Astrocyte of the hippocampus (primary cell): ENCODE data around the gene DCUN1D1.
A peak's percentile ranks its signal among the peaks of the same experiment; 100 is the strongest.
"Not testable (repeated sequence)": the region's sequence is repeated elsewhere in the genome, so short reads cannot be mapped to it uniquely, and the experiment has no call there.

Experiments used
- DNase-seq: peaks from one replicate; pipeline ENCODE4 v3.0.0; 2011; ENCODE audit warnings: low read depth, low spot score

The DCUN1D1 gene

DNA sequence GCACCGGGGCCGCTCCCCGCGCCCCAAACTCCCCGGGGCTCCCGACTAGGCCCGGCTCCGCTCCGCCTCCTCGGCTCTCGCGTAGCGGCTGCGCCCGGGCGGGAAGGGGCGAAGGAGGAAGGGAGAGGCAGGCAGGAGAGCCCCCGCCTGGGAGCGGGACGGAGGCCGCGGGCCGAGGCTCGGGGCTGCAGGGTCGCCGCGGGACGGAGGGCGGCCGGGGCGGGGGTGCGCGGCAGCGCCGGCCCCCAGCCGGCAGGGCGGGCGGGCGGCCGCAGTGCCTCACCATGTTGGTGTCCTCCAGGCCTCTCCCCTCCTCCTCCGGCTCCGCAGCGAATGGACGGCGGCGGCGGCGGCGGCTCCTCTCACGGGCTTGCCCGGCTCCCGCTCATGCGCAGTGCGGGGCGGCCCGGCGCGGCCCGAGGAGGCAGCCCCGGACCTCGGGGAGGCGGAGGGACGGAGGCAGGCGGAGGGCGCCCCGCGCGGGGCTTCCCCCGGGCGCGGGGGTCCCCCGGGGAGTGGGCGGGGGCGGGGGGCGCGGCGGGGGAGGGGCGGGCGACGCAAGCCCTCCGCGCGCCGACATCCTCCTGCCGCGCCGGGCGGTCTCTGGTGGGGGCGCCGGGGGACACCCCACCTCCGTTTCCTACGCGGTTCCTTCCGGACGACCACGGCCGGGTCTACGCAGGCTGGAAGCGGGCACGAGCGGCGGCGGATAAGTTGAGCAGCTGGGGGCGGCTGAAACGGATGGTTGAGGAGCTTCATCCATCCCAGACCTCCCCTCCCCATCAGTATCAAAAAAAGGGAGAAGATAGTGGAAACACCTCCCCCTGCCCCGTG lies at the start of gene DCUN1D1:
DCUN1D1 (minus strand) TSS at position 335 of the 834 bp plus-strand sequence; CDS start at position 286, 49 bp downstream.
- peak; percentile 97 for DNase-seq

DNA sequence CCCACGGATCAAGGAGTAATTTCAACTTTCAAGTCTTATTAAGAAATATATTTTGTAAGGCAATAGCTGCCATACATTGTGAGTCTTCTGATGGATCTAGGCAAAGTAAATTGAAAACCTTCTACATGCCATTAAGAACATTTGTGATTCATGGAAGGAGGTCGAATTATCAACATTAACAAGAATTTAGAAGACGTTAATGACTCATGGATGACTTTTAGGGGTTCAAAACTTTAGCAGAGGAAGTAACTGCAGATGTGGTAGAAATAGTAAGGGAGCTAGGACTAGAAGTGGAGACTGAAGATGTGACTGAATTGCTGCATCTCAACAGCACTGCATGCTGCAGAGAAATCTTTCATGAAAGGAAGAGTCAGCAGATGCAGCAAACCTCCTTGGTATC lies 48.1 kb upstream of the DCUN1D1 start:
- DNase-seq, result no peak

DNA sequence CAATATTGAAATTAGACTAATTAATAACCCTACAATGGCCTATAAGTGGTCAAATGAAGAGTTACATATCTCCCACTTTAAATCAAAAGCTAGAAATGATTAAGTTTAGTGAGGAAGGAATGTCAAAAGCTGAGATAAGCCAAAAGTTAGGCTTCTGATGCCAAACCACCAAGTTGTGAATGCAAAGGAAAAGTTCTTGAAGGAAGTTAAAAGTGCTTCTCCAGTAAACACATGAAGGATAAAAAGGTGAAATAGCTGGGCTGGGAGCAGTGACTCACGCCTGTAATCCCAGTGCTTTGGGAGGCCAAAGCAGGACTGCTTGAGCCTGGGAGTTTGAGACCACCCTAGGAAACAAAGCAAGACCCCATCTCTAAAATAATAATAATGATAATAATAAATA lies 46.9 kb upstream of the DCUN1D1 start:
- peak; percentile 56 for DNase-seq

DNA sequence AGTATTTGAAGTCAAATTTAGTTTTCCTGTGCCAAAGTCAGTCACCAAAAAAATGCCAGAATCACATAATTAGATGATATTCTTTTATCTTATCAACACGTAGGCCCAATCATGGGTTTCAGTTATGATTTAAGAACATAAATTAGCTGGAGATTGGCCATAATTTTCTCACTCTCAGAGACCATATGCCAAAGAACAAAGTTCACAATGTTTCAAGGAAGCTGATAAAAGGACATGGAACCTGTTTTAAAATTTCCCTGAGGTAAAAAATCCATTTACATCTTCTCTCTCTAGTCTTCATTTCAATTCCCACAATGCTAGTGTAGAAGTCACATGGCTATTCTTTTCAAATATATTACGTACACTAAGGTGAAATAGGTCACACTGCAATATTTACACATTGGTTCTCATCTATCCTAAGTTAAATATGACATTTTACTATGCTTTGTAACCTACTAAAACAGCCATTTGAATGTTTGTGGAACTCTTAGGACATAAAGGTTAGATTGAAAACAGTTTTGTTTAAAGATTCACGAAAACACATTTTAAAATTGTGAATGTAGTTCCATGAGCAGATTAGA lies 42.7 kb upstream of the DCUN1D1 start:
- no peak for DNase-seq

DNA sequence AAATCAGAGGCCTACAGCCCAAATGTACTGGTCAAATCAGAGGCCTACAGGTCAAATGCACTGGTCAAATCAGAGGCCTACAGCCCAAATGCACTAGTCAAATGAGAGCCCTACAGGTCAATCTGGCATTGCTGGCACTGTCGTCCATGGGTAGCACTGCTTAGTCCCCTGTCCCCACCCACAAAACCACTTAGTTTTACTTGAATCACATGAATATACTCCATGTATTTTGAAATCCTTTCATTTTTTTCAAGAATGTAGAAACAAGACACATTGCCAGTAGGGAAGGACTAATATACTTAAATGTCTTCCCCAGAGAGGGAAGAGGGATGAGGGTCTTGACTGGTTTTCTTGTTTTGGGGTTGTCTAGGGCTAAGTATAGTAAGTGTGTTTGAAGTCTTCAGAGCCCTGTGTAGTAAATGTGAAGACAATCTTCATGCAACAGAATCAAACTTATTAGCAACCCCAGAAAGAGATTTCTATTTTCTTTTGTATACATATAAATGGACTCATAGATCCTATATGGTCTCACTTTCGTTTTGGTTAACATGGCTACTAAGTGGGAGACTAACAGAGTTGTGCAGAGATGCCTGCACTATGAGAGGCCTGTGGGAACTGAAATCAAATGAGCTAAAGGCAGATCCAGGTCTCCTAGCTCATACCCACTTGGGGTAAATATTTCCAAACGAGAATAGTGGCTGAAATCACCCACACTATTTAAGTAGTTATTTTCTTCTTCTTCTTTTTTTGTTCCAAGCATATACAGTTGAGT lies 38.3 kb upstream of the DCUN1D1 start:
- DNase-seq, result no peak

DNA sequence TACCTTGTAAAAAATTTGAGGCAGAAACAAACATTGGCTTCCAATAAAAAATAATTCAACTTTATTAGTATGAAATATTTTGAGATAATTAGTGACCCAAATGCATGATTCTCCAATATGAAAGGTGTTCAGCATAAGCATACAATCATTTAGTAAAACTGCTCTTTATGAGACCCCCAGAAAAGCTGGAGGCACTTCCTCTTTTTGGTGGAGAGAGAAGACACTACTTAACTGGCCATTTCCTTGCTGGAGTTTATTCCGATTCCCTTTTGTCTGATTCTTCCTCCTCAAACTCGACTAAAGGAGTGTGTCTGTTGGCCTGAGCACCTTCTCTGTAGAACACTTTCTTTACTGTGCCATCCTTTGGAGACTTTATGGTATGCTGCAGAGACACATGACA lies 34.8 kb upstream of the DCUN1D1 start:
- DNase-seq, result no peak

DNA sequence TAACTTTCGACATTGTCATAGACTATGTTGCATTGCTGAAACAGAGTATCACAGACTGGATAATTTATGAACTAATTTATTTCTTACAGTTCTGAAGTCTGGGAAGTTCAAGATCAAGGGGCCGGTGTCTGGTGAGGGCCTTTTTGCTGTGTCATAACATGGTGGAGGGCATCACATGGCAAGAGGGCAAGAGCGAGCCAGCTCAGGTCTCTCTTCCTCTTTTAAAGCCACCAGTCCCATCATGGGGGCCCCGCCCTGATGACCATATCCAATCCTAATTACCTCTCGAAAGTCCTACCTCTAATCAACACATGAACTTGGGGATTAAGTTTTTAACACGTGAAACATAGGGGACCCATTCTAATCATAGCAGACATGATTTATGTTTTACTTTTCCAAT lies 33.5 kb upstream of the DCUN1D1 start:
- DNase-seq, result no peak

DNA sequence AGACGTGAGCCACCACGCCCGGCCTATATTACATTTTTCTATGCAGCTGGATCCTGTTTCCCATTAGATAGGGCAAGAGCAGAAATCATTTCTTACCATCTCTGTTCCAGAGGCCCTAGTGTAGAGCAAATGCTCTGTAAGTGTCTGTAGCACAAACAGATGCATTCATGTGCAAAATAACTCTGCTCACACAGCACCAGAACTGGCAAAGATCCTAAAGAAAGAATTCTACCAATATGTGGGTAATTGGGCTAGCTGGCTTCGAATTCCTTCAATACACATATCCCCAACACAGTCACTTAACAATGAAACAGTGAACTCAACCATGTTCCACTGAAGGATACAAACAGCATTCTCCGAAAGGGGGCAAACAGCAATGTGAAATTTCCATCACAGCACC lies 32.7 kb upstream of the DCUN1D1 start:
- DNase-seq, result peak; percentile 28

DNA sequence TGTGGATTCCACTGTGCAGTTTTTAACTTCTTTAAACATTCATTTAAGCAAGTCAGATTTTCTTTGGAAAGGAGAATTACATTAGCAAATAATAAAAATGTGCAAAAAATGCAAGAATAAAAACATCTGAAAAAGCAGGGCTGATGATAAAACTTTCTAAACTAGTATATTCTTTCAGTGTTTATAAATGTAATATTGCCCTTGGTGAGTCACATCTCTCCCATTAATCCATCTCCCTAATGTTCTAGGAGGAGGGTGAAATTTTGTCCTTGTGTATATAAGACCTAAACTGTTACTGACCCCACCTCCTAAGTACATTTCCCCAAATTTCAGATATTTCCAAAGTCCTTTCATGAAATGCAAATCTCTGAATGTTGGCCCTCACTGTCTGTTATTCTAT lies 28.5 kb upstream of the DCUN1D1 start:
- no peak for DNase-seq

DNA sequence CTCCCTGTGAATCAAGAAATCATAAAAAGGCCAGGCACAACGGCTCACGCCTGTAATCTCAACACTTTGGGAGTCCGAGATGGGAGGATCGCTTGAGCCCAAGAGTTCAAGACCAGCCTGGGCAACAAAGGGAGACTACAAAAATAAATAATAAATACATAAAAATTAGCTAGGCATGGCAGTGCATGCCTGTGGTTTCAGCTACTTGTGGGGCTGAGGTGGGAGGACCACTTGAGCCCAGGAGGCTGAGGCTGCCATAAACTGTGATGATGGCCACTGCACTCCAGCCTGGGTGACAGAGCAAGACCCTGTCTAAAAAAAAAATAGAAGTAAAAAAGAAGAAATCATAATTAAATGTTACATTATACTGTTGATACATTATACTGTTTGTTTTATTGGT lies 28.0 kb upstream of the DCUN1D1 start:
- no peak for DNase-seq

DNA sequence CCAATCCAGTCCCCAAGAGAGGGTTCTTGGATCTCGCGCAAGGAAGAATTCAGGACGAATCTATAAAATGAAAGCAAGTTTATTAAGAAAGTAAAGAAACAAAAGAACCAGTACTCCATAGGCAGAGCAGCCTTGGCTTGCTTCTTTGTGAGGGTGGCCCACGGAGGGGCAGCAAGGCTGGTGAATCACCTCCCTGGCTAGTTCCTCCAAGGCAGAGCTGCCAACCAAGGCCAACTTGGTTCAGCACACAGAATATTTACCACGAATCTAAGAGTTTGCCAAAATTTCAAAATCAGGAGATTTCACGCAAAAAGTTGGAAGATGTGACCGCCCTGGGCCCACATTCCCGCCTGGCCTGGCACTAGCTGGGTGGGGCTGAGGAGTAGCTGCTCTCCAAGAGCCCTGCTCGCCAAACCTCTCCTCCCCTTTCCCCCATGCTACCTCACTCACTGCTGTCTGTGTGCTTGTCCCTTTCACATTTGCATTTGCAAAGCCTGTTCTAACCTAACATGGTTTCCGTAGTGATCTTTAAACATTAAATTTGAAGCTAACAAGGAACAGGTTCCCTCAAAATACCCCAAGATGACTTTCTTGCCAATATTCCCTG lies 26.2 kb upstream of the DCUN1D1 start:
- DNase-seq, result peak; percentile 42

DNA sequence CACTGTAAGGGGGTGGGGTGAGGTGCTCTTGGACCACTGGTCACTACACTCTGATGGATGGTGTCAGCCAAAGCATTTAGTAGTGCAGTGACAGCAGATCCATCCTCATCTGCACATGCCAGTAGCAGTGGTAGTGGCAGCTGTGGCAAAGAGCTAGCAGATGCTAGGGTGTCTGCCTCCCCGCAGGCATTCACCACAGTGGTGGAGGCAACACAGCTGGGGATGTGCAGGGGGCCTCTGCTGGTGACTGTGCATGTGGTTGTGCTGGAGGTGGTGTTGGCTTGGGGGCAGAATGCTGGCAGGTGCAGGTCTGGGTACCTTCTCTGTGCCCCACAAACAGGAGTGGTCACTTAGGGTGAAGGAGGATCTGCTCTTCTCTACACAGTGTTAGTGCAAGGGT lies 19.4 kb upstream of the DCUN1D1 start:
- no peak for DNase-seq

DNA sequence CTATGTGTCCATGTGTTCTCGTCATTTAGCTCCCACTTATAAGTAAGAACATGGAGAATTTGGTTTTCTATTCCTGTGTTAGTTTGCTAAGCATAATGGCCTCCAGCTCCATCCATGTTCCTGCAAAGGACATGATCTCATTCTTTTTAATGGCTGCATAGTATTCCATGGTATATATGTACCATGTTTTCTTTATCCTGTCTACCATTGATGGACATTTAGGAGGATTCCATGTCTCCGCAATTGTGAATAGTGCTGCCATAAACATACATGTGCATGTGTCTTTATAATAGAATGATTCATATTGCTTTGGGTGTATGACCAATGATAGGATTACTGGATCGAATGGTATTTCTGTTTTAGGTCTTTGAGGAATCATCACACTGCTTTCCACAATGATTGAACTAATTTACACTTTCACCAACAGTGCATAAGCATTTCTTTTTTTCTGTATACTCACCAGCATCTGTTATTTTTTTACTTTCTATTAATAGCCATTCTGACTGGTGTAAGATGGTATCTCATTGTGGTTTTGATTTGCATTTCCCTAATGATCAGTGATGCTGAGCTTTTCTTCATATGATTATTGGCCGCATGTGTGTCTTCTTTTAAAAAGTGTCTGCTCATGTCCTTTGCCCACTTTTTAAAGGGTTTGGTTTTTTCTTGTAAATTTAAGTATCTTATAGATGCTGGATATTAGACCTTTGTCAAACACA lies 13.3 kb upstream of the DCUN1D1 start:
- DNase-seq, result not testable (repeated sequence)

DNA sequence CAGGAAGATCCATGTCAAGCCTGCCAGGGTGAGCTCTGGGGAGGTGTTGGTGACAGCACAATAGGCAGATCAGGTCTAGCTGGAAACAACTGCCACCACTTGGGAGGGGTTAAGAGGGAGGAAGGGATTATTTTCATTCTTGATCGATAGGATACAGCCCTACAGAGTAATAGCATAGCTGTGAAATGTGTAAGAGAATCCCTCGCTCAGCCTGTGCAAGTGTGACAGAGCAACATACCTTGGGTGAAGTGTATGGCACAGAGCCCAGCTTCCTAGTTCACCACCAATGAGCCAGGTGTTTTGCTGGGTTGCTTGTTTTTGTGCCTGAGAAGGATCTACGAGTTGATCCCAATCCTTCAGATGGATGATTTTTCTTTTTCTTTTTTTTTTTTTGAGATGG lies 9.2 kb upstream of the DCUN1D1 start:
- DNase-seq, result peak; percentile 25

DNA sequence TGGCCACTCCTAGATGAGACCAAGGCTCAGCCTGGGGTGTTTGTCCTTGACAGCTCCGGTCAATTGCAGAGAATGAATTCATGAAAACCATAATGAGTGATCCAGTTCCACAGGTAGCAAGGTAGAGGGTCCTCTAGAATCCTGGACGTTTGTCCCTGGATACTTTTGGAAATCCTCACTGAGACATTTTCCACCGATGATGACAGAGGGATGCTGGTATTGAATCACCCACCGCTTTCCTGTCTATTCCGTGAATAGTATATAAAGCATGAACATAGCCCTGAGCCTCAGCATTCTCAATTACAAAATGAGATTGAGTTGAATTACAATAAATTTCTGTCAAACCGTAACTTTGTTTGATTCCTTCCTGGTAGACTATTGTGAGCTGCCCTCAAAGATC lies 5.7 kb upstream of the DCUN1D1 start:
- DNase-seq, result no peak

DNA sequence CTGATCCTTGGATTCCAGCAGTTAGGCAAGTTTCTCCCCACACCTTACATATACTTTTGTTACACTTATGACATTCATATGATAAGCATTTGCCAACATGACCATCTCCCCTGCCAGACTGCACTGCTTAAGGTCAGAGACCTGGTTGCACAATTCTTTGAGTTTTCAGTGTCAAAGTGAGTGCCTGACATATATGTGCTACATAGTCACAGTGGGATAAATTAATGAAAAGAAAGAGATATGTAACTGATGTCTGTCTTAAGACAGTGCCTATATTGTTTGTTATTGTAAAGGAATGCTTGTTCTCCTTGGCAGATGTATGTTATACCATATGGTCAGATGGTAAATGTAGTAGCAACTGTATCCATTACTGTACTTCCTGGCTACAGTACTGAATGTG lies 3.5 kb upstream of the DCUN1D1 start:
- no peak for DNase-seq

DNA sequence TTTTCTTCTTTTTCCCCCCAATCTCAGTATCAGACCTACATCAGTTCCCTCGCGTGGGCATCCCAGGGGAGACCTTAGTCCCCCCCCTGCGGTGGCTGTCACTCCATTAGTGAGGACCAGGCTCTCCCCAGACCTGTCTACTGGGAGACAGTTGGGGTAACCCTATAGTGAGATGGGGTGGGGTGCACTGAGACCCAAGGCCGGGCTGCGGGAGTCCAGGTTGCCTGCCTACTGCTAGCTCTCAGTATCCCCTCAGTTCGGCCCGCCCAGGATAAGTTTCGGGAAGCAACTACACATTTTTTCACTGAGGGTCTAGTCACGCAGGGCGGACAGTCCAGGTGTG lies 671 bp upstream of the DCUN1D1 start:
- no peak for DNase-seq

DNA sequence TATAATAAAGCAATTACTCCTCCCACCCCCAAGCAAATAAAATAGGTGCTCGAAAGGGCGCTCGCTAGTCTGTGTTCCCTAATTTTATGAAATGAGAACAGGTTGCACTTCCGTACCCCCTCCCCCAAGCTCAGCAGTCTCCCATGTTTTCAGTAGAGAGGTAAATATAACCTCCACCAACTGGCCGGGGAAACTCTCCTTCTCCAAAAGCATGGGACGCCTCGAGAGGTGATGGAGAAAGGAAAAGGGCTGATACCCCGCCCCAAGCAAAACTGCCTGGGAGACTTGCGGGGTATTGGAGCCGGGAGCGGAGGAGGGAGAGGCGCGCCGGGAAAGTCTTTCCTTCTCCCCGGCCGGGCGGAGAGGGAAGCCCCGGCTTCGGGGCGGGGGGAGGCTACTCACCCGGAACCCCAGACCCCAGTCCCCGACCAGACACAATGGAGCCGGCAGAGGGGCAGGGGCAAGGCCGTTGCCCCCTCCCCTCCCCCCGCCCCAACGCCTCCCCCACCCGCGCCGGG lies 605 bp downstream of the DCUN1D1 start:
- DNase-seq, result peak; percentile 50

DNA sequence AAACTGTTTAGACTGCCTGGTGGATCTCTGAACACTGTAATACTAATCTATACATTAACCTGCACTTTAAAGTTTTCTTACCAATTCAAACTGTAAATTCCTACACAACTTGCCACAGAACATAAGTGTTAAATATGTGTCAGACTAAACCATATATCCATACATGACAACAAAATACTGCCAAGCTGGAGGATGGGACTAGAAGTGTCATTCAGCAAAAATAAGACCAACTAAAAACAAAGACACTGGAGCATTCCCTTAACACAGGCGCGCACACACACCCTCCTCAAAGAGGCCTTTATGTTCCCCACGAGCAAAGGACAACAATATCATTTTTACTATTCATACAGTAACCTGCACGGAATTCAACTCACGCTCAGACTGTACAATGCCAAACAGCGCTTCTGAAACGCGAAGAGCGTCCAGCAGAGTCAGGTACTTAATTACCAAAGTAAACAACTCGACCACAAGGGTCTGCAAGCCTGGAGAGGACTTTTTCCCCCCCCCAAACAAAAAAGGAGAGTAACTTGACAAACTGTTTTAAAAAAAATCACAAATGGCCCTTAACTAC lies 1.1 kb downstream of the DCUN1D1 start:
- no peak for DNase-seq

DNA sequence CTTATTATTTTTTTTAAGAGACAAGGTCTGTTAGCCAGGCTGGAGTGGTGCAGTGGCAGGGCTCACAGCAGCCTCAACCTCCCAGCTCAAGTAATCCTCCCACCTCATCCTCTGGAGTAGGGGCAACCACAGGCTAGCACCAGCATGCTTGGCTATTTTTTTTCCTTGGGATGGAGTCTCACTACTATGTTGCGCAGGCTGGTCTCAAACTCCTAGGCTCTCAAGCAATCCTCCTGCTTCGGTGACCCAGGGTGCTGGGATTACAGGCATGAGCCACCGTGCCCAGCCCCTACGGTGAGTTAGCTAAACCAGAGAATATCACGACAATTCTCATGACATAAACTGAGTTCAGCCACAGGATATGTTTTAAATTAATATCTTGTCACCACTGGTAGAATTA lies 2.0 kb downstream of the DCUN1D1 start:
- no peak for DNase-seq

DNA sequence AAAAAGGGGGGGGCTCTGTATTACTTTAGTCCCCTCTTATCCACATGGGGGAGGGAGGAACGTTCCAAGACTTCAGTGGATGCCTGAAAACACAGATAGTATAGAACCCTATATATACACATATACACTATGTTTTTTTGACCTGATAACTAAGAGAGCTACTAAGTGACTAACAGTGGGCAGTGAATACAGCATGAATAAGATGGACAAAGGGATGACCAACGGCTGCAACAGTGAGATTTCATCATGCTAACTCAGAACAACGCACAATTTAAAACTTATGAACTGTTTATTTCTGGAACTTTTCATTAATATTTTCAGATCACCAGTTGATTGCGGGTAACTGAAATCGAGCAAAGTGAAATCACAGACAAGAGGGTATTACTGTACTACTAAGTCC lies 7.3 kb downstream of the DCUN1D1 start:
- DNase-seq, result no peak
